B cell (primary cell): ENCODE data around the gene MGARP.

Experiments used
- CTCF ChIP-seq: fragments of 200-600 bp; IDR thresholded peaks from one replicate; pipeline ENCODE4 v1.8.0; 2022; ENCODE audit warnings: antibody characterized with exemption, mild to moderate bottlenecking
- EZH2 ChIP-seq: IDR thresholded peaks from 2 replicates; pipeline ENCODE4 v1.6.1; 2012; ENCODE audit warnings: borderline replicate concordance, low read depth, mild to moderate bottlenecking, moderate library complexity, low read length; ENCODE audit not compliant: insufficient read depth, poor library complexity, severe bottlenecking

DNA sequence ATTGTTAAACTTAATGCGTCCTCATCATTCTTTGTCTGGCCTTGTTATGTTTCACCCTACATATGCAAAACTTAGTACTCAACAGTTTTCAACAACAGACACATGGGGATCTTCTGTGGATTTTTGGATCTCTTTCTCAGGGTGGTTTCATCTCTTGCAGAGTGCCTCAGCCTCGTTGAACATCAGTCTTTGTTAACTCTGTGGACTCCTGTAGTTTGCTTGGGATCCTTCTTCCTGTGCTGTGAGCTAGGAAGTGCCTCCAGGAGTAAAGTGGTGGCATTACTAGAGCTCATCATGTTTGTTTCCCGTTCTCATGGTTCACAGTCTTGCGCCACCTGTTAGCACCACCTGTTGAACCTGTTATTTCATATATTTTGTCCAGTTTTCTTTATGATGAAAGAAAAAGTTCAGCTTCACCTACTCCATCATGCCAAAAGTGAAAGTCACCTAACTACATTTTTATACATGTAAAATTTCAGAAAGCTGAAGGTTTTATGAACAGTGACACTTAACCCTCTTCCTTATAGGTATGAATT lies 49.7 kb upstream of the MGARP start:
- TF ChIP-seq CTCF, result no peak
- TF ChIP-seq EZH2, result no peak
